NCI-H774 (cell line): ENCODE measurements around the gene ABCC4.

Experiments
- DNase-seq: peaks from one replicate; lab custom pipeline; 2025; lab: John Stamatoyannopoulos, UW

The ABCC4 gene, protein sequence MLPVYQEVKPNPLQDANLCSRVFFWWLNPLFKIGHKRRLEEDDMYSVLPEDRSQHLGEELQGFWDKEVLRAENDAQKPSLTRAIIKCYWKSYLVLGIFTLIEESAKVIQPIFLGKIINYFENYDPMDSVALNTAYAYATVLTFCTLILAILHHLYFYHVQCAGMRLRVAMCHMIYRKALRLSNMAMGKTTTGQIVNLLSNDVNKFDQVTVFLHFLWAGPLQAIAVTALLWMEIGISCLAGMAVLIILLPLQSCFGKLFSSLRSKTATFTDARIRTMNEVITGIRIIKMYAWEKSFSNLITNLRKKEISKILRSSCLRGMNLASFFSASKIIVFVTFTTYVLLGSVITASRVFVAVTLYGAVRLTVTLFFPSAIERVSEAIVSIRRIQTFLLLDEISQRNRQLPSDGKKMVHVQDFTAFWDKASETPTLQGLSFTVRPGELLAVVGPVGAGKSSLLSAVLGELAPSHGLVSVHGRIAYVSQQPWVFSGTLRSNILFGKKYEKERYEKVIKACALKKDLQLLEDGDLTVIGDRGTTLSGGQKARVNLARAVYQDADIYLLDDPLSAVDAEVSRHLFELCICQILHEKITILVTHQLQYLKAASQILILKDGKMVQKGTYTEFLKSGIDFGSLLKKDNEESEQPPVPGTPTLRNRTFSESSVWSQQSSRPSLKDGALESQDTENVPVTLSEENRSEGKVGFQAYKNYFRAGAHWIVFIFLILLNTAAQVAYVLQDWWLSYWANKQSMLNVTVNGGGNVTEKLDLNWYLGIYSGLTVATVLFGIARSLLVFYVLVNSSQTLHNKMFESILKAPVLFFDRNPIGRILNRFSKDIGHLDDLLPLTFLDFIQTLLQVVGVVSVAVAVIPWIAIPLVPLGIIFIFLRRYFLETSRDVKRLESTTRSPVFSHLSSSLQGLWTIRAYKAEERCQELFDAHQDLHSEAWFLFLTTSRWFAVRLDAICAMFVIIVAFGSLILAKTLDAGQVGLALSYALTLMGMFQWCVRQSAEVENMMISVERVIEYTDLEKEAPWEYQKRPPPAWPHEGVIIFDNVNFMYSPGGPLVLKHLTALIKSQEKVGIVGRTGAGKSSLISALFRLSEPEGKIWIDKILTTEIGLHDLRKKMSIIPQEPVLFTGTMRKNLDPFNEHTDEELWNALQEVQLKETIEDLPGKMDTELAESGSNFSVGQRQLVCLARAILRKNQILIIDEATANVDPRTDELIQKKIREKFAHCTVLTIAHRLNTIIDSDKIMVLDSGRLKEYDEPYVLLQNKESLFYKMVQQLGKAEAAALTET (N-terminal part only)

GRCh38 chr13:95301183-95301967, at the start of gene ABCC4:
Gene ABCC4 (minus strand): TSS chr13:95301451. CDS start chr13:95301314, 137 bp downstream.
- peak; percentile 42 for DNase-seq

- DNase-seq, result no peak
Measured at GRCh38 chr13:95349267-95349666, 48.0 kb upstream of the ABCC4 start.

GRCh38 chr13:95343944-95344343, 42.7 kb upstream of the ABCC4 start:
- DNase-seq, result no peak

GRCh38 chr13:95341441-95341840, 40.2 kb upstream of the ABCC4 start:
- DNase-seq, result no peak

- no peak for DNase-seq
Measured at GRCh38 chr13:95338905-95339304, 37.7 kb upstream of the ABCC4 start.

DNA sequence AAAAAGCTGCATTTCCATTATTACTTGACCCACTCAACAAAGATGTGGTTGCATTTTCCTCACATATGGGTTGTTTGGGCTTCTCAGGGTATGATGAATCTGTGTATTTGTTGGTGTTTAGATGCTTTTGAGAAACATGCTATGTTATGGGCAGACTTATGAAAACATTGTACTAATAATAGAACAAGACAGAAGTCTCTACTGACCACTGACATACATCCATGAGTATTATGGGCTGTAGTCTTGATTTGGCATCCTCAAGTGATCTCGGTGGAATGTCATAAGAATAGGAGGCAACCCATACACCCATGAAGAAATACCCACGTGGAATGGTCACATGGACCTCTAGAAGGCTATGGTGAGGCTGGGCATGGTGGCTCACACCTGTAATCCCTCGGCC, 36.3 kb upstream of the ABCC4 start:
- no peak for DNase-seq

GRCh38 chr13:95335667-95336066, 34.4 kb upstream of the ABCC4 start:
- DNase-seq, result no peak

- no peak for DNase-seq
Measured at GRCh38 chr13:95328386-95328785, 27.1 kb upstream of the ABCC4 start.

- no peak for DNase-seq
Measured at GRCh38 chr13:95327190-95327589, 25.9 kb upstream of the ABCC4 start.

- no peak for DNase-seq
Measured at GRCh38 chr13:95326695-95327094, 25.4 kb upstream of the ABCC4 start.

DNA sequence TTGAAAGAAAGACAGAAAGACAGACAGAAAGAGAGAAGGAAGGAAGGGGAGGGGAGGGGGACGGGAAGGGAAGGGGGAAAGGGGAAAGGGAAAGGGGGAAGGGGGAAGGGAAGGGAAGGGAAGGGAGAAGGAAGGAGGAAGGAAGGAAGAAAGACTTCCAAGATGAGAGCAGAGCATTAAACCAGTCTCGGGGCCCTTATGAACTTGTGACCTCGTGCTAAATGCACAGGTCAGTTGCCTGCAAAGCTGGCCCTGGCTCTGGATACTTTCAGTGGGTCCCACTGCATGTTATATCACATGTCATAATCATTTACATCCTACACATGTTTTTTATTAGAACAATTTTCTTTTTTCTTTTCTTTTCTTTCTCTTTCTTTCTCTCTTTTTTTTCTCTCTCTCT, 24.2 kb upstream of the ABCC4 start:
- DNase-seq, result no peak

GRCh38 chr13:95323930-95324662, 22.8 kb upstream of the ABCC4 start:
- DNase-seq, result no peak

- DNase-seq, result no peak
Measured at GRCh38 chr13:95319551-95320274, 18.5 kb upstream of the ABCC4 start.

- DNase-seq, result no peak
Measured at GRCh38 chr13:95317039-95317989, 16.1 kb upstream of the ABCC4 start.

GRCh38 chr13:95315752-95316151, 14.5 kb upstream of the ABCC4 start:
- no peak for DNase-seq

- DNase-seq, result no peak
Measured at GRCh38 chr13:95307507-95307906, 6.3 kb upstream of the ABCC4 start.

DNA sequence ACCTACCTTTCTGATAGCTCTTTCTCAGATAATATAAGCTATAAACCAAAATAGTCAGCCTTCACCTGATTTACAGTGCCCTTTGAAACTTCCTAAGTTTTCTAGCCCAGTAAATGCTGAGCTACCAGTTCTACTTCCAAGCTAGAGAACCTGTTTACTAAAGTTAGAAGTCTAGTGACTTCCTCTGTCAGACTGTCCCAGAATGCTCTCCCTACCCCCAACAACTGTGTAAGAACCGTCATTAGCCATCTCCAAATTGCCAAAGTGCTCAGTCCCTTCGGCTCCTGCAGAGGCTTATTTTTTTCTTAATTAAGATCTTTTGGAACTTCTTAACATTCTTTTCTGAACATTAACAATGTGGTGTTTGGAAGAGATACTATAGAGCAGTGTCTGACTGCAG, 3.2 kb upstream of the ABCC4 start:
- DNase-seq, result no peak

DNA sequence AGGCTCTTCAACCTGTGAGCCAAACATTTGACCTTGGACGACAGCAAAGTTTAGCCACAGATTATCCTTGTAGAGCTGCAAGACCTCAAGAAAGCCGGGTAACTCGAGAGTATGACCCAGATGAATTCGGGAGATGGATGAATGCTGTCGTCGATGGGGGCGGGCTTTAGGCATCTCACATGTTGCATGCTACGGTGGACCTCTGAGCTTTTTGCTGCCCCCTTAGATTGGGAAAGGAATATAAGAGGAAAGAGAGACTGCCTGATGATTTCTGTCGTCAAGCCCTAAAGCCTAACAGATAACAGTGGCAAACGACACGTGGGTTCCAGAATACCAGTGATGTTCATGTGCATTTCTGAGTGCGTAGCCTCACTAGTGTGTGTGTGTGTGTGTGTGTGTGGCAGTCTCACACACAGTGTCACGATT, 730 bp upstream of the ABCC4 start:
- DNase-seq, result no peak
